ENCODE data around the gene MAP3K14. TPM values are rescaled to one million over a fixed set of nuclear protein-coding genes. Genes with fewer than 3 reads are reported as not detected.

MAP3K14 gene
- total RNA-seq, 1 donor from 2014 or later, result 5.7 TPM

GRCh38 chr17:45267436-45268055 lies 49.3 kb downstream of the MAP3K14 start:
- Mint-ChIP-seq H3K4me3 (ENCODE audit: unreplicated experiment) (no peak overlapping the region), H3K27ac (ENCODE audit: unreplicated experiment) (no peak overlapping the region), H3K4me1 (ENCODE audit: low read depth, unreplicated experiment) (no peaks in the 10 kb centered on the region), H3K9me3 (ENCODE audit: unreplicated experiment) (no peaks in the 10 kb centered on the region), H3K36me3 (ENCODE audit: unreplicated experiment) (no peaks in the 10 kb centered on the region), H3K27me3 (ENCODE audit: unreplicated experiment) (peaks cover 2% of the 10 kb centered on the region)
- TF ChIP-seq CTCF (IDR thresholded peaks at IDR 0.05; ENCODE audit: partially characterized antibody, unreplicated experiment), result no peak
- DNase-seq, result no peak

GRCh38 chr17:45266372-45266926 lies 50.4 kb downstream of the MAP3K14 start:
- DNase-seq, result no peak
- no peak overlapping the region for H3K27ac Mint-ChIP-seq (ENCODE audit: unreplicated experiment)
- no peak for TF ChIP-seq CTCF (IDR thresholded peaks at IDR 0.05; ENCODE audit: partially characterized antibody, unreplicated experiment)
- peaks cover 2% of the 10 kb centered on the region for H3K27me3 Mint-ChIP-seq (ENCODE audit: unreplicated experiment)
- H3K36me3 Mint-ChIP-seq (ENCODE audit: unreplicated experiment), result no peaks in the 10 kb centered on the region
- H3K9me3 Mint-ChIP-seq (ENCODE audit: unreplicated experiment), result no peaks in the 10 kb centered on the region
- H3K4me3 Mint-ChIP-seq (ENCODE audit: unreplicated experiment), result no peak overlapping the region
- no peaks in the 10 kb centered on the region for H3K4me1 Mint-ChIP-seq (ENCODE audit: low read depth, unreplicated experiment)

GRCh38 chr17:45265821-45266220 lies 51.0 kb downstream of the MAP3K14 start:
- Mint-ChIP-seq H3K9me3 (ENCODE audit: unreplicated experiment) (peaks cover under 1% of the 10 kb centered on the region), H3K36me3 (ENCODE audit: unreplicated experiment) (no peaks in the 10 kb centered on the region), H3K4me1 (ENCODE audit: low read depth, unreplicated experiment) (no peaks in the 10 kb centered on the region), H3K27me3 (ENCODE audit: unreplicated experiment) (peaks cover 3% of the 10 kb centered on the region), H3K27ac (ENCODE audit: unreplicated experiment) (no peak overlapping the region), H3K4me3 (ENCODE audit: unreplicated experiment) (no peak overlapping the region)
- DNase-seq, result no peak
- TF ChIP-seq CTCF (IDR thresholded peaks at IDR 0.05; ENCODE audit: partially characterized antibody, unreplicated experiment), result no peak

- no peak for DNase-seq
- H3K27me3 Mint-ChIP-seq (ENCODE audit: unreplicated experiment), result peaks cover 3% of the 10 kb centered on the region
- TF ChIP-seq CTCF (IDR thresholded peaks at IDR 0.05; ENCODE audit: partially characterized antibody, unreplicated experiment), result no peak
- H3K4me1 Mint-ChIP-seq (ENCODE audit: low read depth, unreplicated experiment), result no peaks in the 10 kb centered on the region
- H3K36me3 Mint-ChIP-seq (ENCODE audit: unreplicated experiment), result no peaks in the 10 kb centered on the region
- no peak overlapping the region for H3K27ac Mint-ChIP-seq (ENCODE audit: unreplicated experiment)
- H3K4me3 Mint-ChIP-seq (ENCODE audit: unreplicated experiment), result no peak overlapping the region
- peaks cover 2% of the 10 kb centered on the region for H3K9me3 Mint-ChIP-seq (ENCODE audit: unreplicated experiment)
These were observed 51.8 kb downstream of the MAP3K14 start for GRCh38 chr17:45264988-45265387.

GRCh38 chr17:45264430-45264829 lies 52.4 kb downstream of the MAP3K14 start:
- Mint-ChIP-seq H3K9me3 (ENCODE audit: unreplicated experiment) (peaks cover 2% of the 10 kb centered on the region), H3K4me1 (ENCODE audit: low read depth, unreplicated experiment) (no peaks in the 10 kb centered on the region), H3K27ac (ENCODE audit: unreplicated experiment) (no peak overlapping the region), H3K27me3 (ENCODE audit: unreplicated experiment) (peaks cover 3% of the 10 kb centered on the region), H3K4me3 (ENCODE audit: unreplicated experiment) (no peak overlapping the region), H3K36me3 (ENCODE audit: unreplicated experiment) (no peaks in the 10 kb centered on the region)
- TF ChIP-seq CTCF (IDR thresholded peaks at IDR 0.05; ENCODE audit: partially characterized antibody, unreplicated experiment), result no peak
- DNase-seq, result no peak
